Measurements from ENCODE around the gene SUPT20H. TPM values are rescaled to one million over a fixed set of nuclear protein-coding genes. Genes with fewer than 3 reads are reported as not detected.

Gene SUPT20H
- total and polyA plus RNA-seq, 2 experiments from 2014 or later = 68.7 to 98.2 TPM

DNA sequence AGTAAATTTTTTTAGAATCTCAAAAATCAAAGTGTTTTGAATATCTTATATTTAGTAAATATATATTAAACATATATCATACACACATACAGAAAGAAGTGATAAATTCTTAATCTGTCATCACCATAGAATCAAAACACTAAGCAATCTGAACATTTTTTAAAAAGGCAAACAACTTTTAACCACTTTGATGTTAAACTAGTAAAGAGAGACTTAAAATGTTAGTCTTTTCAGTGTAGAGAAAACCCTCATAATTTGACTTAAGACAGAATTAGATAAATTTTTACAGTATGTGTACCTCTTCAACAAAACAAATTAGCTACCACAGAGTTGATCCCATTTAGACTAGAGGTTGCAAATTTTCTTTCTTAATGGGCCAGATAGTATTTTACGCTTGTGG, 13.4 kb downstream of the SUPT20H start:
- no peak overlapping the region for H3K4me3 Mint-ChIP-seq
- Histone ChIP-seq H3K36me3 (ENCODE audit: insufficient read depth) (peaks cover 35% of the 10 kb centered on the region), H3F3A (replicated peaks; ENCODE audit: low read depth) (no peaks in the 10 kb centered on the region), H3K4me2 (no peak overlapping the region), H3K4me3 (no peak overlapping the region), H3K4me1 (ENCODE audit: insufficient read depth) (no peaks in the 10 kb centered on the region), H3K79me2 (replicated peaks; ENCODE audit: insufficient read depth) (peaks cover 35% of the 10 kb centered on the region), H3K27ac (ENCODE audit: low read depth) (no peak overlapping the region), H2AFZ (no peak overlapping the region), H4K20me1 (replicated peaks; ENCODE audit: insufficient read depth) (peaks cover 16% of the 10 kb centered on the region), H3K9me2 (ENCODE audit: insufficient read depth) (no peaks in the 10 kb centered on the region), H3K27me3 (ENCODE audit: insufficient read depth) (no peaks in the 10 kb centered on the region)
- H3K9me3 Mint-ChIP-seq = no peaks in the 10 kb centered on the region
- TF ChIP-seq ZNF331 (CRISPR knock-in tag; IDR thresholded peaks at IDR 0.05; ENCODE audit: low read depth) (no peak), EZH2 (IDR thresholded peaks at IDR 0.05; ENCODE audit: low read depth, unreplicated experiment) (no peak), NANOG (IDR thresholded peaks at IDR 0.05; ENCODE audit: borderline replicate concordance) (no peak), EZH2phosphoT487 (IDR thresholded peaks at IDR 0.05; ENCODE audit: unreplicated experiment) (no peak), JUNB (IDR thresholded peaks at IDR 0.05; ENCODE audit: unreplicated experiment) (no peak), POLR2AphosphoS5 (IDR thresholded peaks at IDR 0.05; ENCODE audit: low read depth) (no peak), CREB1 (CRISPR knock-in tag; IDR thresholded peaks at IDR 0.05; ENCODE audit: low read depth) (no peak), ZNF114 (CRISPR knock-in tag; IDR thresholded peaks at IDR 0.05) (no peak)
- TF ChIP-seq, protein P1, sequence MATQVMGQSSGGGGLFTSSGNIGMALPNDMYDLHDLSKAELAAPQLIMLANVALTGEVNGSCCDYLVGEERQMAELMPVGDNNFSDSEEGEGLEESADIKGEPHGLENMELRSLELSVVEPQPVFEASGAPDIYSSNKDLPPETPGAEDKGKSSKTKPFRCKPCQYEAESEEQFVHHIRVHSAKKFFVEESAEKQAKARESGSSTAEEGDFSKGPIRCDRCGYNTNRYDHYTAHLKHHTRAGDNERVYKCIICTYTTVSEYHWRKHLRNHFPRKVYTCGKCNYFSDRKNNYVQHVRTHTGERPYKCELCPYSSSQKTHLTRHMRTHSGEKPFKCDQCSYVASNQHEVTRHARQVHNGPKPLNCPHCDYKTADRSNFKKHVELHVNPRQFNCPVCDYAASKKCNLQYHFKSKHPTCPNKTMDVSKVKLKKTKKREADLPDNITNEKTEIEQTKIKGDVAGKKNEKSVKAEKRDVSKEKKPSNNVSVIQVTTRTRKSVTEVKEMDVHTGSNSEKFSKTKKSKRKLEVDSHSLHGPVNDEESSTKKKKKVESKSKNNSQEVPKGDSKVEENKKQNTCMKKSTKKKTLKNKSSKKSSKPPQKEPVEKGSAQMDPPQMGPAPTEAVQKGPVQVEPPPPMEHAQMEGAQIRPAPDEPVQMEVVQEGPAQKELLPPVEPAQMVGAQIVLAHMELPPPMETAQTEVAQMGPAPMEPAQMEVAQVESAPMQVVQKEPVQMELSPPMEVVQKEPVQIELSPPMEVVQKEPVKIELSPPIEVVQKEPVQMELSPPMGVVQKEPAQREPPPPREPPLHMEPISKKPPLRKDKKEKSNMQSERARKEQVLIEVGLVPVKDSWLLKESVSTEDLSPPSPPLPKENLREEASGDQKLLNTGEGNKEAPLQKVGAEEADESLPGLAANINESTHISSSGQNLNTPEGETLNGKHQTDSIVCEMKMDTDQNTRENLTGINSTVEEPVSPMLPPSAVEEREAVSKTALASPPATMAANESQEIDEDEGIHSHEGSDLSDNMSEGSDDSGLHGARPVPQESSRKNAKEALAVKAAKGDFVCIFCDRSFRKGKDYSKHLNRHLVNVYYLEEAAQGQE (IDR thresholded peaks at IDR 0.05; ENCODE audit: unreplicated experiment) = no peak
- TF ChIP-seq, protein P2, sequence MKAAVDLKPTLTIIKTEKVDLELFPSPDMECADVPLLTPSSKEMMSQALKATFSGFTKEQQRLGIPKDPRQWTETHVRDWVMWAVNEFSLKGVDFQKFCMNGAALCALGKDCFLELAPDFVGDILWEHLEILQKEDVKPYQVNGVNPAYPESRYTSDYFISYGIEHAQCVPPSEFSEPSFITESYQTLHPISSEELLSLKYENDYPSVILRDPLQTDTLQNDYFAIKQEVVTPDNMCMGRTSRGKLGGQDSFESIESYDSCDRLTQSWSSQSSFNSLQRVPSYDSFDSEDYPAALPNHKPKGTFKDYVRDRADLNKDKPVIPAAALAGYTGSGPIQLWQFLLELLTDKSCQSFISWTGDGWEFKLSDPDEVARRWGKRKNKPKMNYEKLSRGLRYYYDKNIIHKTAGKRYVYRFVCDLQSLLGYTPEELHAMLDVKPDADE (IDR thresholded peaks at IDR 0.05) = no peak
- TF ChIP-seq, protein P3, sequence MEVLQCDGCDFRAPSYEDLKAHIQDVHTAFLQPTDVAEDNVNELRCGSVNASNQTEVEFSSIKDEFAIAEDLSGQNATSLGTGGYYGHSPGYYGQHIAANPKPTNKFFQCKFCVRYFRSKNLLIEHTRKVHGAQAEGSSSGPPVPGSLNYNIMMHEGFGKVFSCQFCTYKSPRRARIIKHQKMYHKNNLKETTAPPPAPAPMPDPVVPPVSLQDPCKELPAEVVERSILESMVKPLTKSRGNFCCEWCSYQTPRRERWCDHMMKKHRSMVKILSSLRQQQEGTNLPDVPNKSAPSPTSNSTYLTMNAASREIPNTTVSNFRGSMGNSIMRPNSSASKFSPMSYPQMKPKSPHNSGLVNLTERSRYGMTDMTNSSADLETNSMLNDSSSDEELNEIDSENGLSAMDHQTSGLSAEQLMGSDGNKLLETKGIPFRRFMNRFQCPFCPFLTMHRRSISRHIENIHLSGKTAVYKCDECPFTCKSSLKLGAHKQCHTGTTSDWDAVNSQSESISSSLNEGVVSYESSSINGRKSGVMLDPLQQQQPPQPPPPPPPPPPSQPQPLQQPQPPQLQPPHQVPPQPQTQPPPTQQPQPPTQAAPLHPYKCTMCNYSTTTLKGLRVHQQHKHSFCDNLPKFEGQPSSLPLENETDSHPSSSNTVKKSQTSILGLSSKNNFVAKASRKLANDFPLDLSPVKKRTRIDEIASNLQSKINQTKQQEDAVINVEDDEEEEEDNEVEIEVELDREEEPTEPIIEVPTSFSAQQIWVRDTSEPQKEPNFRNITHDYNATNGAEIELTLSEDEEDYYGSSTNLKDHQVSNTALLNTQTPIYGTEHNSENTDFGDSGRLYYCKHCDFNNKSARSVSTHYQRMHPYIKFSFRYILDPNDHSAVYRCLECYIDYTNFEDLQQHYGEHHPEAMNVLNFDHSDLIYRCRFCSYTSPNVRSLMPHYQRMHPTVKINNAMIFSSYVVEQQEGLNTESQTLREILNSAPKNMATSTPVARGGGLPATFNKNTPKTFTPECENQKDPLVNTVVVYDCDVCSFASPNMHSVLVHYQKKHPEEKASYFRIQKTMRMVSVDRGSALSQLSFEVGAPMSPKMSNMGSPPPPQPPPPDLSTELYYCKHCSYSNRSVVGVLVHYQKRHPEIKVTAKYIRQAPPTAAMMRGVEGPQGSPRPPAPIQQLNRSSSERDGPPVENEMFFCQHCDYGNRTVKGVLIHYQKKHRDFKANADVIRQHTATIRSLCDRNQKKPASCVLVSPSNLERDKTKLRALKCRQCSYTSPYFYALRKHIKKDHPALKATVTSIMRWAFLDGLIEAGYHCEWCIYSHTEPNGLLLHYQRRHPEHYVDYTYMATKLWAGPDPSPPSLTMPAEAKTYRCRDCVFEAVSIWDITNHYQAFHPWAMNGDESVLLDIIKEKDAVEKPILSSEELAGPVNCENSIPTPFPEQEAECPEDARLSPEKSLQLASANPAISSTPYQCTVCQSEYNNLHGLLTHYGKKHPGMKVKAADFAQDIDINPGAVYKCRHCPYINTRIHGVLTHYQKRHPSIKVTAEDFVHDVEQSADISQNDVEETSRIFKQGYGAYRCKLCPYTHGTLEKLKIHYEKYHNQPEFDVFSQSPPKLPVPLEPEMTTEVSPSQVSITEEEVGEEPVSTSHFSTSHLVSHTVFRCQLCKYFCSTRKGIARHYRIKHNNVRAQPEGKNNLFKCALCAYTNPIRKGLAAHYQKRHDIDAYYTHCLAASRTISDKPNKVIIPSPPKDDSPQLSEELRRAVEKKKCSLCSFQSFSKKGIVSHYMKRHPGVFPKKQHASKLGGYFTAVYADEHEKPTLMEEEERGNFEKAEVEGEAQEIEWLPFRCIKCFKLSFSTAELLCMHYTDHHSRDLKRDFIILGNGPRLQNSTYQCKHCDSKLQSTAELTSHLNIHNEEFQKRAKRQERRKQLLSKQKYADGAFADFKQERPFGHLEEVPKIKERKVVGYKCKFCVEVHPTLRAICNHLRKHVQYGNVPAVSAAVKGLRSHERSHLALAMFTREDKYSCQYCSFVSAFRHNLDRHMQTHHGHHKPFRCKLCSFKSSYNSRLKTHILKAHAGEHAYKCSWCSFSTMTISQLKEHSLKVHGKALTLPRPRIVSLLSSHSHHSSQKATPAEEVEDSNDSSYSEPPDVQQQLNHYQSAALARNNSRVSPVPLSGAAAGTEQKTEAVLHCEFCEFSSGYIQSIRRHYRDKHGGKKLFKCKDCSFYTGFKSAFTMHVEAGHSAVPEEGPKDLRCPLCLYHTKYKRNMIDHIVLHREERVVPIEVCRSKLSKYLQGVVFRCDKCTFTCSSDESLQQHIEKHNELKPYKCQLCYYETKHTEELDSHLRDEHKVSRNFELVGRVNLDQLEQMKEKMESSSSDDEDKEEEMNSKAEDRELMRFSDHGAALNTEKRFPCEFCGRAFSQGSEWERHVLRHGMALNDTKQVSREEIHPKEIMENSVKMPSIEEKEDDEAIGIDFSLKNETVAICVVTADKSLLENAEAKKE (CRISPR knock-in tag; IDR thresholded peaks at IDR 0.05) = no peak
- TF ChIP-seq, protein P4, sequence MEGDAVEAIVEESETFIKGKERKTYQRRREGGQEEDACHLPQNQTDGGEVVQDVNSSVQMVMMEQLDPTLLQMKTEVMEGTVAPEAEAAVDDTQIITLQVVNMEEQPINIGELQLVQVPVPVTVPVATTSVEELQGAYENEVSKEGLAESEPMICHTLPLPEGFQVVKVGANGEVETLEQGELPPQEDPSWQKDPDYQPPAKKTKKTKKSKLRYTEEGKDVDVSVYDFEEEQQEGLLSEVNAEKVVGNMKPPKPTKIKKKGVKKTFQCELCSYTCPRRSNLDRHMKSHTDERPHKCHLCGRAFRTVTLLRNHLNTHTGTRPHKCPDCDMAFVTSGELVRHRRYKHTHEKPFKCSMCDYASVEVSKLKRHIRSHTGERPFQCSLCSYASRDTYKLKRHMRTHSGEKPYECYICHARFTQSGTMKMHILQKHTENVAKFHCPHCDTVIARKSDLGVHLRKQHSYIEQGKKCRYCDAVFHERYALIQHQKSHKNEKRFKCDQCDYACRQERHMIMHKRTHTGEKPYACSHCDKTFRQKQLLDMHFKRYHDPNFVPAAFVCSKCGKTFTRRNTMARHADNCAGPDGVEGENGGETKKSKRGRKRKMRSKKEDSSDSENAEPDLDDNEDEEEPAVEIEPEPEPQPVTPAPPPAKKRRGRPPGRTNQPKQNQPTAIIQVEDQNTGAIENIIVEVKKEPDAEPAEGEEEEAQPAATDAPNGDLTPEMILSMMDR (conservative IDR thresholded peaks at IDR 0.05; ENCODE audit: low read depth in 2 of 2) = no peak
- no peak overlapping the region for H3K27ac Mint-ChIP-seq
- H3K27me3 Mint-ChIP-seq (ENCODE audit: insufficient read depth, low read depth, poor library complexity) = peaks cover 2% of the 10 kb centered on the region
- no peaks in the 10 kb centered on the region for H3K4me1 Mint-ChIP-seq
- ATAC-seq (no peak), DNase-seq (ENCODE audit: low spot score) (no peak)
- H3K36me3 Mint-ChIP-seq (ENCODE audit: low read depth) = peaks cover 40% of the 10 kb centered on the region
